SK-N-SH (cell line): ENCODE measurements around the gene ITSN2.

Experiments
- CTCF ChIP-seq: fragments of 200-600 bp; sonication (generic); IDR thresholded peaks from 2 replicates; pipeline ENCODE4 v1.6.1; 2017; ENCODE audit warnings: antibody characterized with exemption, mild to moderate bottlenecking, moderate library complexity
- EP300 ChIP-seq, 2 experiments: IDR thresholded peaks; 2 replicates each; pipeline versions ENCODE4 v1.4.0 to v1.6.1; 2012; ENCODE audit warnings: borderline replicate concordance in 1 of 2, low read depth in 1 of 2, low read length in 1 of 2
- EZH2phosphoT487 ChIP-seq: fragments of 200-600 bp; sonication (generic); IDR thresholded peaks from 2 replicates; pipeline ENCODE4 v1.6.1; 2017; ENCODE audit warnings: low read depth, mixed run types, mild to moderate bottlenecking, antibody characterized with exemption, moderate library complexity, borderline replicate concordance
- GATA2 ChIP-seq: sonication (generic); formaldehyde crosslinking; IDR thresholded peaks from 2 replicates; pipeline ENCODE4 v1.5.0; 2020; ENCODE audit warnings: mild to moderate bottlenecking, missing genetic modification reagents
- MXI1 ChIP-seq: IDR thresholded peaks from 2 replicates; pipeline ENCODE4 v1.6.1; 2012; ENCODE audit warnings: mild to moderate bottlenecking, low read depth, low read length, improper control_type of control experiment
- RAD21 ChIP-seq: IDR thresholded peaks from 2 replicates; pipeline ENCODE4 v1.6.1; 2012; ENCODE audit warnings: mild to moderate bottlenecking, low read length
- YY1 ChIP-seq: IDR thresholded peaks from 2 replicates; pipeline ENCODE4 v1.4.0; 2012; ENCODE audit warnings: low read depth, mild to moderate bottlenecking
- TF ChIP-seq, protein P1 (sequence below): IDR thresholded peaks from 2 replicates; pipeline ENCODE4 v1.4.0; 2012; ENCODE audit warnings: low read depth, borderline replicate concordance
- TF ChIP-seq, protein P2 (sequence below): fragments of 150-350 bp; IDR thresholded peaks from 2 replicates; pipeline ENCODE4 v1.6.1; 2016; ENCODE audit warnings: mild to moderate bottlenecking, low read depth, low read length

DNA sequence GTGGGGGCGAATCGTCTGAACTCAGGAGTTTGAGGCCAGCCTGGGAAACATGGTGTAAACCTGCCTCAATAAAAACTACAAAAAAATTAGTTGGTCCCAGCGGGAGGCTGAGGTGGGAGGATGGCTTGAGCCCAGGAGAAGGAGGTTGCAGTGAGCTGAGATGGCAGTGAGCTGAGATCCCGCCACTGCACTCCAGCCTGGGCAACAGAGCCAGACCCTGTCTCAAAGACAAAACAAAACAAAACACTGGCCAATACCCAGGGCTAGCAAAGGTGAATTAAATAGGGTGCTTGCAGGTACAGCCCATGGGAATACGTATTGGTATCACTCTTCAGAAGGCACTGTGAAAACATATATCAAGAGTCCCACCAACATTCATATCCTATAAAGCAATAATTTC is 7.0 kb downstream of the ITSN2 start:
- TF ChIP-seq YY1 (no peak), CTCF (no peak), MXI1 (no peak), GATA2 (CRISPR knock-in tag) (no peak), RAD21 (no peak), EZH2phosphoT487 (no peak), EP300 (IDR thresholded peaks at IDR 0.05; ENCODE audit: borderline replicate concordance in 1 of 2, low read depth in 1 of 2, low read length in 1 of 2) (no peak)
- TF ChIP-seq, protein P1, sequence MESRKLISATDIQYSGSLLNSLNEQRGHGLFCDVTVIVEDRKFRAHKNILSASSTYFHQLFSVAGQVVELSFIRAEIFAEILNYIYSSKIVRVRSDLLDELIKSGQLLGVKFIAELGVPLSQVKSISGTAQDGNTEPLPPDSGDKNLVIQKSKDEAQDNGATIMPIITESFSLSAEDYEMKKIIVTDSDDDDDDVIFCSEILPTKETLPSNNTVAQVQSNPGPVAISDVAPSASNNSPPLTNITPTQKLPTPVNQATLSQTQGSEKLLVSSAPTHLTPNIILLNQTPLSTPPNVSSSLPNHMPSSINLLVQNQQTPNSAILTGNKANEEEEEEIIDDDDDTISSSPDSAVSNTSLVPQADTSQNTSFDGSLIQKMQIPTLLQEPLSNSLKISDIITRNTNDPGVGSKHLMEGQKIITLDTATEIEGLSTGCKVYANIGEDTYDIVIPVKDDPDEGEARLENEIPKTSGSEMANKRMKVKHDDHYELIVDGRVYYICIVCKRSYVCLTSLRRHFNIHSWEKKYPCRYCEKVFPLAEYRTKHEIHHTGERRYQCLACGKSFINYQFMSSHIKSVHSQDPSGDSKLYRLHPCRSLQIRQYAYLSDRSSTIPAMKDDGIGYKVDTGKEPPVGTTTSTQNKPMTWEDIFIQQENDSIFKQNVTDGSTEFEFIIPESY = no peak
- TF ChIP-seq, protein P2, sequence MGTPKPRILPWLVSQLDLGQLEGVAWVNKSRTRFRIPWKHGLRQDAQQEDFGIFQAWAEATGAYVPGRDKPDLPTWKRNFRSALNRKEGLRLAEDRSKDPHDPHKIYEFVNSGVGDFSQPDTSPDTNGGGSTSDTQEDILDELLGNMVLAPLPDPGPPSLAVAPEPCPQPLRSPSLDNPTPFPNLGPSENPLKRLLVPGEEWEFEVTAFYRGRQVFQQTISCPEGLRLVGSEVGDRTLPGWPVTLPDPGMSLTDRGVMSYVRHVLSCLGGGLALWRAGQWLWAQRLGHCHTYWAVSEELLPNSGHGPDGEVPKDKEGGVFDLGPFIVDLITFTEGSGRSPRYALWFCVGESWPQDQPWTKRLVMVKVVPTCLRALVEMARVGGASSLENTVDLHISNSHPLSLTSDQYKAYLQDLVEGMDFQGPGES = no peak
